ENCODE results near the gene FGFR3.

GRCh38 chr4:1819284-1819683, 26.2 kb downstream of the FGFR3 start:
- no peak for TF ChIP-seq POLR2A (IDR thresholded peaks at IDR 0.05; ENCODE audit: low read depth, low read length)
- no peak for TF ChIP-seq TAF1 (IDR thresholded peaks at IDR 0.05; ENCODE audit: borderline replicate concordance, low read depth, low read length)
- TF ChIP-seq POLR2AphosphoS5 (IDR thresholded peaks at IDR 0.05; ENCODE audit: low read depth, low read length): no peak

Data from GM12892 (cell line).